Fibroblast of the aortic adventitia (primary cell): ENCODE measurements around the gene C2CD4B. TPM values are rescaled to one million over a fixed set of nuclear protein-coding genes. Genes with fewer than 3 reads are reported as not detected.
A peak's percentile ranks its signal among the peaks of the same experiment; 100 is the strongest.

Experiments
- DNase-seq: peaks from one replicate; pipeline ENCODE4 v3.0.0-alpha.2; 2010; ENCODE audit warnings: low read depth
- H3K4me3 ChIP-seq: 2 replicates; pipeline ENCODE4 v1.5.1; 2011; ENCODE audit warnings: low read depth, mild to moderate bottlenecking, control low read depth, low read length, moderate library complexity
- total RNA-seq: library from RNA; depleted of rRNA; stranded (reverse); fragments of >200 nt; gene quantifications from 2 replicates; pipeline ENCODE4 v1.2.3, GENCODE V29; 2012; ENCODE audit warnings: low replicate concordance
- TF ChIP-seq, protein P1 (sequence below): IDR thresholded peaks from 2 replicates; pipeline ENCODE4 v1.5.1; 2011; ENCODE audit warnings: mild to moderate bottlenecking, low read length, control low read depth, inconsistent platforms; ENCODE audit not compliant: insufficient read depth

C2CD4B gene
- total RNA-seq, 1 donor = not detected

DNA sequence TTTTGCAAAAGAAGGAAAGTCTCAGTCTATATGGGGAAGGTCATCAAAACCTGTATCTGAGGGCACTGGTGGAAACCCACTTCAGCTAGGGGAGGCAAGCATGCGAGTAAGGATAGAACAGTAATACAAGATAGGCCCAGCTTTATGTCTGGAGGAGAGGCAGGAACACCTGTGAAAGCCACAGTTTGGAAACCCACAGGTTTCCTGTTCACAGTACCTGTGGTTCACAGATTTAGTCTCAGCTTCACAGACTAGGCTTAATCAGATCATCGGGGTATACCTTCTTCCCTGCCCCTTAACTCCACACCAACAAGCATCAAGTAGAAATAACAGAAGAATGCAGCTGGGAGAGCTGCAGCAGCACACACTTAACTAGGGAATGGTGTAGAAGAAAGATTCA, 36.2 kb downstream of the C2CD4B start:
- no peak overlapping the region for H3K4me3 ChIP-seq
- TF ChIP-seq, protein P1, sequence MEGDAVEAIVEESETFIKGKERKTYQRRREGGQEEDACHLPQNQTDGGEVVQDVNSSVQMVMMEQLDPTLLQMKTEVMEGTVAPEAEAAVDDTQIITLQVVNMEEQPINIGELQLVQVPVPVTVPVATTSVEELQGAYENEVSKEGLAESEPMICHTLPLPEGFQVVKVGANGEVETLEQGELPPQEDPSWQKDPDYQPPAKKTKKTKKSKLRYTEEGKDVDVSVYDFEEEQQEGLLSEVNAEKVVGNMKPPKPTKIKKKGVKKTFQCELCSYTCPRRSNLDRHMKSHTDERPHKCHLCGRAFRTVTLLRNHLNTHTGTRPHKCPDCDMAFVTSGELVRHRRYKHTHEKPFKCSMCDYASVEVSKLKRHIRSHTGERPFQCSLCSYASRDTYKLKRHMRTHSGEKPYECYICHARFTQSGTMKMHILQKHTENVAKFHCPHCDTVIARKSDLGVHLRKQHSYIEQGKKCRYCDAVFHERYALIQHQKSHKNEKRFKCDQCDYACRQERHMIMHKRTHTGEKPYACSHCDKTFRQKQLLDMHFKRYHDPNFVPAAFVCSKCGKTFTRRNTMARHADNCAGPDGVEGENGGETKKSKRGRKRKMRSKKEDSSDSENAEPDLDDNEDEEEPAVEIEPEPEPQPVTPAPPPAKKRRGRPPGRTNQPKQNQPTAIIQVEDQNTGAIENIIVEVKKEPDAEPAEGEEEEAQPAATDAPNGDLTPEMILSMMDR = no peak
- no peak for DNase-seq

DNA sequence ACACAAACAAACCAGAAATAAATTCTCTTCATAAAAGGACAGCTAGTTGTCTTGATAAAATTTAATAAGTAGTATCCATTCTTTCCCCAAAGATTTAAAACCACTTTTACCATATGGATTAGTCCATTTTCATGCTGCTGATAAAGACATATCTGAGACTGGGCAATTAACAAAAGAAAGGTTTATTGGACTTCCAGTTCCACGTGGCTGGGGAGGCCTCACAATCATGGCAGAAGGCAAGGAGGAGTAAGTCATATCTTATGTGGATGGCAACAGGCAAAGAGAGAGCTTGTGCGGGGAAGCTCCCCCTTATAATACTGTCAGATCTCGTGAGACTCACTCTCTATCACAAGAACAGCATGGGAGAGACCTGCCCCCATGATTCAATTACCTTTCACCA, 38.7 kb downstream of the C2CD4B start:
- TF ChIP-seq, protein P1 = no peak
- DNase-seq = no peak
- no peak overlapping the region for H3K4me3 ChIP-seq

DNA sequence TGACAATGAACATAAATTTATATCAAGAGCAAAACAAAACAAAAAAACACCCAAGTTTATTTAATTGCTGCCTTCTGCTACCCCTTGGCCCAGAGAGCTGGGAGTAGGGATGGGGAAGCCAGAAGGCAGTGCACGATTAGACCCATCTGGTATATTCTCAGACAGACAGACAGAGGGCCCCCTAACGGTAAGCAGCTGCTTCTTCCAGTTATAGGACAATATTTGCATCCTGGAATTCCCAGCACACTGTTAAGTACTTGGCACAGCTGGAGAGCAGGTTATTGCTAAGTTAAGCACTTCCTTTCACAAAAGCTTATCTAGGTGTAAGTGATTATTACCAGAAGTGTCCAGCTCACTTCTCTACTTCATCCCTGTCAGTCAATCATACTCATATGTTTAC, 39.3 kb downstream of the C2CD4B start:
- DNase-seq = peak; percentile 57
- H3K4me3 ChIP-seq = no peak overlapping the region
- TF ChIP-seq, protein P1 = peak; percentile 50

DNA sequence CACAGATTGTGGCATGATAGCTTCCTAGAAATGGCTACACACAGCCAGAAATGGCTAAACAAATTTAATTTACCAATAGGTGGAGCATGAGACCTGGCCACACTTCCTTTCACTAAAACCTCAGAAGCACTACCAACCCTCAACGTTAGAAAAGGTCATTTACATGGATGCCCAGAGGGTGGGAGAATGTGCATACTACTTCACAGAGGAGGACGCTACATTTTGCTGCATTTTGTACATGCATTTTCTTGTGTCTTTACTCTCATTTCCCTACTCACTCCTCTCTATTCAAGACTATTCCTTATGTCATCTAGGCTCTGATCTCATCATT, 40.1 kb downstream of the C2CD4B start:
- TF ChIP-seq, protein P1 = no peak
- H3K4me3 ChIP-seq = no peak overlapping the region
- no peak for DNase-seq

DNA sequence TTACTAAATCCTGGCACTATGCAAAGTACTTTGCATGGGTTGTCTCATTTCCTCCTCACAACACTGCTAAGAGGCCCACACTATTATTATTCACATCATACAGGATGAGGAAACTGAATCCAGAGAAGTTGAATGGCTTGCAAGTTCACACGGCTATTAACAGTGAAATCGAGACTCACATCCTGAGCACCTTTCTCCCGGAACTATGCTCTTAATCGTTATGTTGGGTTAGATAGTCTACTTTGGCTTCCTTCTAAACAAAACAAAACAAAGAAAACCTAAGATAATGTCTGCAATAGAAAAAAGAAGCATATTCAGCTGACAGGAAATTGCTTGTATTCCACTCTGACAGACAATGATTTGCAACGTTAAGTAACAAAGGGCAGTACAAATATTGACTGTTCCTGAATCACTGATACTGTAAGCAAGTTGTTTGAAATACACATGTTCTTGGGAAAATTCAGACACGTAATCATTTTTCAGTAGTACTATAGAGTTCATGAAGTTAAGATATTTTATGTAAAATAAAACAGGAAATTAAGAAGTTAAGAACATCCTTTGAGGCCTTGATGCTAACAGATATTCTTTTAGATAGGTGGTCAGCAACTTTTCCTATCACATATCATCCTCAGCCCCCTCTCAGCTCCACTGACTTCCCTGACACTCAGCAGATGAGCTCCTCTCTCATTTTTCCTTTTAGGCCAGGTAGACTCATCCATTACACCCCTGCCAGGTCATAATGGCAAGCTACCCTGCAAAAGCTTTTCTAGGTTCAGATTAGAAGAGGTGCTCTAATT, 40.7 kb downstream of the C2CD4B start:
- TF ChIP-seq, protein P1 = no peak
- DNase-seq = peak; percentile 45
- no peak overlapping the region for H3K4me3 ChIP-seq

DNA sequence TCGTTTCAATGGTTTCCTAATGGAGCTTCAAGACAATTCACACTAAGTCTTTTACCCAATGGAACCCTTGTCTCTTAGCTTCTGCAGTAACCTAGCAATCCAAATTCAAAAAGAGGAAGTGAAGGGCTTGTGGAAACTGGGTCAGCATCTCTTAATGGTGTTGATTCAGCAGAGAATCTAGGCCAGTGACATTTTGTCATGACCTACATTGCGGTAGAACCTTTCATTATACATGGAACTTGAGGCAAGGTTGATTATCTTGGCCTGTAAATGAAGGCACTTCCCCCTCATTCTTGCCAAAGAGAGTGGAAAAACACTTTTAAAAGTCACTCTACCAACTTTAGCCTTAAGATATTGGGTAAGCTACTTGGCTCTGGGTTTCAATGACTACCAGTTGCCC, 42.8 kb downstream of the C2CD4B start:
- TF ChIP-seq, protein P1 = no peak
- DNase-seq = no peak
- H3K4me3 ChIP-seq = no peak overlapping the region
